Loucy (cell line): ENCODE results near the gene SIRPA.

ENCODE experiments used
- H2AFZ ChIP-seq: fragments of 200-600 bp; sonication (generic); 2 replicates; pipeline ENCODE4 v1.6.0; 2016; ENCODE audit warnings: antibody characterized with exemption, mild to moderate bottlenecking, low read length, moderate library complexity
- H3F3A ChIP-seq: fragments of 200-600 bp; 2 replicates; pipeline ENCODE4 v1.6.0; 2016; ENCODE audit warnings: antibody characterized with exemption, low read depth, mild to moderate bottlenecking
- H3K27me3 ChIP-seq: fragments of 200-600 bp; sonication (generic); 2 replicates; pipeline ENCODE4 v1.6.1; 2014; ENCODE audit warnings: low read length, mild to moderate bottlenecking; ENCODE audit not compliant: insufficient read depth, poor library complexity, severe bottlenecking
- H3K36me3 ChIP-seq: fragments of 200-600 bp; sonication (generic); 2 replicates; pipeline ENCODE4 v1.6.1; 2016; ENCODE audit warnings: low read length; ENCODE audit not compliant: insufficient read depth
- H3K4me1 ChIP-seq: fragments of 200-600 bp; sonication (generic); 2 replicates; pipeline ENCODE4 v1.5.1; 2014; ENCODE audit warnings: low read length, mild to moderate bottlenecking; ENCODE audit not compliant: insufficient read depth, poor library complexity, severe bottlenecking
- H3K4me2 ChIP-seq: fragments of 200-600 bp; sonication (generic); 2 replicates; pipeline ENCODE4 v1.6.0; 2014; ENCODE audit warnings: antibody characterized with exemption, low read length, low read depth, mild to moderate bottlenecking; ENCODE audit not compliant: poor library complexity, severe bottlenecking
- H3K4me3 ChIP-seq: fragments of 200-600 bp; sonication (generic); 2 replicates; pipeline ENCODE4 v1.5.1; 2014; ENCODE audit warnings: low read length, mild to moderate bottlenecking, mixed read lengths; ENCODE audit not compliant: poor library complexity, severe bottlenecking
- H3K79me2 ChIP-seq: fragments of 200-600 bp; sonication (generic); 2 replicates; pipeline ENCODE4 v1.6.1; 2014; ENCODE audit warnings: low read length; ENCODE audit not compliant: insufficient read depth
- H3K9ac ChIP-seq: fragments of 200-600 bp; sonication (generic); 2 replicates; pipeline ENCODE4 v1.6.0; 2014; ENCODE audit warnings: mild to moderate bottlenecking, low read depth, low read length, moderate library complexity; ENCODE audit not compliant: poor library complexity, severe bottlenecking
- H3K9me2 ChIP-seq: fragments of 200-600 bp; sonication (generic); replicated peaks from 2 replicates; pipeline ENCODE4 v1.6.1; 2016; ENCODE audit warnings: low read depth, low read length, mixed read lengths
- H3K9me3 ChIP-seq: fragments of 200-600 bp; sonication (generic); 2 replicates; pipeline ENCODE4 v1.6.1; 2014; ENCODE audit warnings: mild to moderate bottlenecking, antibody characterized with exemption, low read length, low read depth; ENCODE audit not compliant: insufficient read depth
- H4K20me1 ChIP-seq: fragments of 200-600 bp; sonication (generic); 2 replicates; pipeline ENCODE4 v1.6.0; 2014; ENCODE audit warnings: antibody characterized with exemption, low read length, mild to moderate bottlenecking; ENCODE audit not compliant: insufficient read depth, poor library complexity, severe bottlenecking
- CTCF ChIP-seq: fragments of 200-600 bp; sonication (generic); conservative IDR thresholded peaks from 2 replicates; pipeline ENCODE4 v1.5.1; 2014; ENCODE audit warnings: mild to moderate bottlenecking, antibody characterized with exemption, low read length
- EZH2phosphoT487 ChIP-seq: fragments of 200-600 bp; IDR thresholded peaks from 2 replicates; pipeline ENCODE4 v1.6.1; 2018; ENCODE audit warnings: antibody characterized with exemption, mild to moderate bottlenecking, moderate library complexity, borderline replicate concordance

SIRPA gene

GRCh38 chr20:1888796-1889463, 6.3 kb upstream of the SIRPA start:
- Histone ChIP-seq H4K20me1 (no peaks in the 10 kb centered on the region), H2AFZ (no peak overlapping the region), H3K27me3 (no peaks in the 10 kb centered on the region), H3F3A (no peaks in the 10 kb centered on the region), H3K4me1 (no peaks in the 10 kb centered on the region), H3K36me3 (no peaks in the 10 kb centered on the region), H3K9me2 (no peaks in the 10 kb centered on the region), H3K9me3 (no peaks in the 10 kb centered on the region), H3K79me2 (no peaks in the 10 kb centered on the region), H3K9ac (no peak overlapping the region), H3K4me3 (no peak overlapping the region), H3K4me2 (no peak overlapping the region)
- TF ChIP-seq CTCF (no peak), EZH2phosphoT487 (no peak)

- Histone ChIP-seq H3K9ac (no peak overlapping the region), H3K36me3 (no peaks in the 10 kb centered on the region), H4K20me1 (no peaks in the 10 kb centered on the region), H3K9me3 (no peaks in the 10 kb centered on the region), H3K79me2 (no peaks in the 10 kb centered on the region), H3K27me3 (peaks cover 8% of the 10 kb centered on the region), H3K9me2 (no peaks in the 10 kb centered on the region), H2AFZ (no peak overlapping the region), H3K4me3 (no peak overlapping the region), H3F3A (no peaks in the 10 kb centered on the region), H3K4me2 (no peak overlapping the region), H3K4me1 (no peaks in the 10 kb centered on the region)
- TF ChIP-seq EZH2phosphoT487 (no peak), CTCF (no peak)
Measured at GRCh38 chr20:1890469-1891262, 4.5 kb upstream of the SIRPA start.

GRCh38 chr20:1891263-1892118, 3.7 kb upstream of the SIRPA start:
- TF ChIP-seq EZH2phosphoT487 (no peak), CTCF (no peak)
- H3K9ac ChIP-seq, result no peak overlapping the region

More at GRCh38 chr20:1891263-1892118, 3.7 kb upstream of the SIRPA start:
- H3F3A ChIP-seq, result no peaks in the 10 kb centered on the region
- no peaks in the 10 kb centered on the region for H4K20me1 ChIP-seq
- H3K4me2 ChIP-seq, result no peak overlapping the region
- H2AFZ ChIP-seq, result no peak overlapping the region
- no peaks in the 10 kb centered on the region for H3K36me3 ChIP-seq
- H3K27me3 ChIP-seq, result peaks cover 15% of the 10 kb centered on the region
- no peaks in the 10 kb centered on the region for H3K9me3 ChIP-seq
- H3K9me2 ChIP-seq, result no peaks in the 10 kb centered on the region
- H3K4me3 ChIP-seq, result no peak overlapping the region
- H3K79me2 ChIP-seq, result no peaks in the 10 kb centered on the region
- no peaks in the 10 kb centered on the region for H3K4me1 ChIP-seq
